ENCODE measurements around the gene PSAPL1.
"Not testable (repeated sequence)": the region's sequence is repeated elsewhere in the genome, so short reads cannot be mapped to it uniquely, and the experiment has no call there.

PSAPL1 gene

GRCh38 chr4:7466215-7466614 is 31.5 kb upstream of the PSAPL1 start:
- H3K4me1 Mint-ChIP-seq: no peaks in the 10 kb centered on the region
- H3K27me3 Mint-ChIP-seq: peaks cover 9 to 11% of the 10 kb centered on the region in 2 donors
- peaks cover 0 to 4% of the 10 kb centered on the region in 2 donors for H3K9me3 Mint-ChIP-seq
- H3K4me3 Mint-ChIP-seq: no peak overlapping the region
- DNase-seq (no peak), ATAC-seq (replicated peaks) (no peak)
- H3K27ac Mint-ChIP-seq: no peak overlapping the region
- no peaks in the 10 kb centered on the region for H3K36me3 Mint-ChIP-seq

GRCh38 chr4:7465017-7465416 is 30.3 kb upstream of the PSAPL1 start:
- no peak overlapping the region for H3K27ac Mint-ChIP-seq
- H3K27me3 Mint-ChIP-seq: peaks cover 9 to 14% of the 10 kb centered on the region in 2 donors

GRCh38 chr4:7464259-7464655 is 29.5 kb upstream of the PSAPL1 start:
- H3K4me3 Mint-ChIP-seq: no peak overlapping the region
- peaks cover 0 to 4% of the 10 kb centered on the region in 2 donors for H3K9me3 Mint-ChIP-seq
- no peaks in the 10 kb centered on the region for H3K4me1 Mint-ChIP-seq
- H3K27ac Mint-ChIP-seq: no peak overlapping the region
- ATAC-seq (replicated peaks): no peak
- DNase-seq: no peak
- H3K27me3 Mint-ChIP-seq: peaks cover 9 to 14% of the 10 kb centered on the region in 2 donors
- no peaks in the 10 kb centered on the region for H3K36me3 Mint-ChIP-seq

More at GRCh38 chr4:7465017-7465416, 30.3 kb upstream of the PSAPL1 start:
- no peak for DNase-seq
- Mint-ChIP-seq H3K36me3 (no peaks in the 10 kb centered on the region), H3K4me1 (no peaks in the 10 kb centered on the region), H3K9me3 (peaks cover 0 to 4% of the 10 kb centered on the region in 2 donors), H3K4me3 (no peak overlapping the region)
- no peak for ATAC-seq (replicated peaks)

GRCh38 chr4:7463566-7464258 is 29.0 kb upstream of the PSAPL1 start:
- Mint-ChIP-seq H3K27me3 (peaks cover 6 to 14% of the 10 kb centered on the region in 2 donors), H3K4me3 (no peak overlapping the region), H3K27ac (no peak overlapping the region), H3K4me1 (no peaks in the 10 kb centered on the region), H3K36me3 (no peaks in the 10 kb centered on the region), H3K9me3 (peaks cover 0 to 4% of the 10 kb centered on the region in 2 donors)
- ATAC-seq (replicated peaks): no peak
- DNase-seq: no peak

GRCh38 chr4:7462509-7462971 is 27.8 kb upstream of the PSAPL1 start:
- no peak overlapping the region for H3K4me3 Mint-ChIP-seq
- peaks cover 0 to 4% of the 10 kb centered on the region in 2 donors for H3K9me3 Mint-ChIP-seq
- peaks cover 6 to 14% of the 10 kb centered on the region in 2 donors for H3K27me3 Mint-ChIP-seq
- H3K27ac Mint-ChIP-seq: no peak overlapping the region
- no peak for DNase-seq
- no peak for ATAC-seq (replicated peaks)
- no peaks in the 10 kb centered on the region for H3K36me3 Mint-ChIP-seq
- no peaks in the 10 kb centered on the region for H3K4me1 Mint-ChIP-seq

- DNase-seq (no peak), ATAC-seq (replicated peaks) (no peak)
- no peak overlapping the region for H3K4me3 Mint-ChIP-seq
- H3K27ac Mint-ChIP-seq: no peak overlapping the region
- H3K9me3 Mint-ChIP-seq: peaks cover 0 to 4% of the 10 kb centered on the region in 2 donors
- no peaks in the 10 kb centered on the region for H3K4me1 Mint-ChIP-seq
- no peaks in the 10 kb centered on the region for H3K36me3 Mint-ChIP-seq
- H3K27me3 Mint-ChIP-seq: peaks cover 6 to 14% of the 10 kb centered on the region in 2 donors
Observed at GRCh38 chr4:7461230-7461629, 26.5 kb upstream of the PSAPL1 start.

GRCh38 chr4:7460566-7460965 is 25.8 kb upstream of the PSAPL1 start:
- Mint-ChIP-seq H3K36me3 (no peaks in the 10 kb centered on the region), H3K27ac (no peak overlapping the region), H3K9me3 (peaks cover 0 to 4% of the 10 kb centered on the region in 2 donors), H3K27me3 (peaks cover 6 to 14% of the 10 kb centered on the region in 2 donors), H3K4me1 (no peaks in the 10 kb centered on the region), H3K4me3 (no peak overlapping the region)
- ATAC-seq (replicated peaks): no peak
- DNase-seq: no peak

- H3K36me3 Mint-ChIP-seq: no peaks in the 10 kb centered on the region
- no peak overlapping the region for H3K27ac Mint-ChIP-seq
- H3K9me3 Mint-ChIP-seq: peaks cover 0 to 4% of the 10 kb centered on the region in 2 donors
- peaks cover 6 to 14% of the 10 kb centered on the region in 2 donors for H3K27me3 Mint-ChIP-seq
- no peaks in the 10 kb centered on the region for H3K4me1 Mint-ChIP-seq
- H3K4me3 Mint-ChIP-seq: no peak overlapping the region
- DNase-seq (no peak), ATAC-seq (replicated peaks) (no peak)
Observed at GRCh38 chr4:7459471-7459870, 24.7 kb upstream of the PSAPL1 start.

GRCh38 chr4:7458477-7458876 is 23.7 kb upstream of the PSAPL1 start:
- no peak overlapping the region for H3K4me3 Mint-ChIP-seq
- no peaks in the 10 kb centered on the region for H3K4me1 Mint-ChIP-seq
- no peaks in the 10 kb centered on the region for H3K9me3 Mint-ChIP-seq
- H3K27me3 Mint-ChIP-seq: peaks cover 6 to 14% of the 10 kb centered on the region in 2 donors
- DNase-seq (no peak), ATAC-seq (replicated peaks) (no peak)
- H3K27ac Mint-ChIP-seq: no peak overlapping the region
- no peaks in the 10 kb centered on the region for H3K36me3 Mint-ChIP-seq

GRCh38 chr4:7458066-7458425 is 23.3 kb upstream of the PSAPL1 start:
- Mint-ChIP-seq H3K36me3 (no peaks in the 10 kb centered on the region), H3K27me3 (peaks cover 6 to 14% of the 10 kb centered on the region in 2 donors), H3K27ac (no peak overlapping the region), H3K4me1 (no peaks in the 10 kb centered on the region), H3K9me3 (no peaks in the 10 kb centered on the region), H3K4me3 (no peak overlapping the region)
- no peak for ATAC-seq (replicated peaks)
- no peak for DNase-seq

GRCh38 chr4:7457201-7458065 is 22.7 kb upstream of the PSAPL1 start:
- H3K27me3 Mint-ChIP-seq: peaks cover 9 to 14% of the 10 kb centered on the region in 2 donors
- no peaks in the 10 kb centered on the region for H3K9me3 Mint-ChIP-seq
- ATAC-seq (replicated peaks) (no peak), DNase-seq (no peak)
- H3K27ac Mint-ChIP-seq: no peak overlapping the region
- H3K4me3 Mint-ChIP-seq: no peak overlapping the region
- H3K4me1 Mint-ChIP-seq: no peaks in the 10 kb centered on the region
- H3K36me3 Mint-ChIP-seq: no peaks in the 10 kb centered on the region

GRCh38 chr4:7452802-7453201 is 18.1 kb upstream of the PSAPL1 start:
- ATAC-seq (replicated peaks); H3K27me3 Mint-ChIP-seq; DNase-seq; H3K9me3 Mint-ChIP-seq; H3K4me1 Mint-ChIP-seq; H3K4me3 Mint-ChIP-seq; H3K27ac Mint-ChIP-seq; H3K36me3 Mint-ChIP-seq: not testable (repeated sequence)

GRCh38 chr4:7451800-7452199 is 17.1 kb upstream of the PSAPL1 start:
- H3K9me3 Mint-ChIP-seq: peaks cover 4 to 5% of the 10 kb centered on the region in 2 donors
- no peaks in the 10 kb centered on the region for H3K36me3 Mint-ChIP-seq
- no peak overlapping the region for H3K4me3 Mint-ChIP-seq
- H3K27ac Mint-ChIP-seq: no peak overlapping the region
- H3K4me1 Mint-ChIP-seq: no peaks in the 10 kb centered on the region
- ATAC-seq (replicated peaks) (no peak), DNase-seq (no peak)
- peaks cover 0 to 3% of the 10 kb centered on the region in 2 donors for H3K27me3 Mint-ChIP-seq

- ATAC-seq (replicated peaks) (no peak), DNase-seq (no peak)
- Mint-ChIP-seq H3K27me3 (peaks cover 0 to 3% of the 10 kb centered on the region in 2 donors), H3K4me3 (no peak overlapping the region), H3K36me3 (no peaks in the 10 kb centered on the region), H3K4me1 (no peaks in the 10 kb centered on the region), H3K9me3 (peaks cover 4 to 5% of the 10 kb centered on the region in 2 donors), H3K27ac (no peak overlapping the region)
Observed at GRCh38 chr4:7451434-7451789, 16.7 kb upstream of the PSAPL1 start.
